ENCODE data around the gene HEATR3.

The HEATR3 gene

GRCh38 chr16:50155925-50156324 is 90.2 kb downstream of the HEATR3 start:
- H3K9me2 ChIP-seq (replicated peaks; ENCODE audit: control insufficient read depth, low read length) = no peaks in the 10 kb centered on the region
- no peaks in the 10 kb centered on the region for H3K27me3 ChIP-seq (ENCODE audit: control insufficient read depth, low read length)
- H3K4me3 ChIP-seq (ENCODE audit: low read length) = peak overlapping the region; percentile 85
- no peak for TF ChIP-seq CTCF (IDR thresholded peaks at IDR 0.05; ENCODE audit: low read depth, low read length, poor library complexity, severe bottlenecking)
- TF ChIP-seq EZH2phosphoT487 (IDR thresholded peaks at IDR 0.05; ENCODE audit: borderline replicate concordance, low read length) = no peak
- H3K79me2 ChIP-seq (ENCODE audit: control insufficient read depth, low read length) = peaks cover 72% of the 10 kb centered on the region
- peaks cover 12% of the 10 kb centered on the region; the same call in 1 of the 2 replicates for H3K36me3 ChIP-seq (ENCODE audit: control insufficient read depth, low read length)
- peak overlapping the region; percentile 86 for H3K4me2 ChIP-seq (ENCODE audit: low read length)
- H3K9me3 ChIP-seq (ENCODE audit: control insufficient read depth, insufficient read depth, low read length) = no peaks in the 10 kb centered on the region
- H4K20me1 ChIP-seq (ENCODE audit: control insufficient read depth, insufficient read depth, low read depth, low read length) = peaks cover 25% of the 10 kb centered on the region
- H3F3A ChIP-seq (ENCODE audit: control insufficient read depth, insufficient read depth) = peaks cover 5% of the 10 kb centered on the region; the same call in 1 of the 2 replicates
- peaks cover 43% of the 10 kb centered on the region for H3K4me1 ChIP-seq (ENCODE audit: control insufficient read depth, low read length)
- no peak overlapping the region for H3K27ac ChIP-seq (ENCODE audit: low read depth, low read length)

Data from DOHH2 (cell line).